ENCODE data around the gene MRPS30.

The MRPS30 gene

DNA sequence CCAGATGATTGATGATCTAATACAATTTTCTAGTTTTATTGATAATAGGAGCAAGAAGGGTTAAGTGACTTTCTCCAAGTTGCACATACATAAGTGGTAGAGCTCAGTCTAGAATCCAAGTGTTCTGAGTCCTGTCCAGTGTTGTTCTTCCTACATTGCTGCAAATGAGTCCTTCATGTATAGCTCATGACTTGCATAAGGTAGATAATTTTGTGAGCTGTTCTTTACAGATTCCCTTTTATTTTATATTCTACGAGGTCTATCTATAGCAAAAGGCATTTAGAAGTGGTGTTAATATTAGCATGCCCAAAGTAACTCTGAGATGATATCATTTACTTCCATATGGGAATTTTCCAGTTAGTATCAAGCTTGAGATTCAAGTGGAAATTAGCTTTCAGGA, 20.0 kb downstream of the MRPS30 start:
- TF ChIP-seq, protein P1, sequence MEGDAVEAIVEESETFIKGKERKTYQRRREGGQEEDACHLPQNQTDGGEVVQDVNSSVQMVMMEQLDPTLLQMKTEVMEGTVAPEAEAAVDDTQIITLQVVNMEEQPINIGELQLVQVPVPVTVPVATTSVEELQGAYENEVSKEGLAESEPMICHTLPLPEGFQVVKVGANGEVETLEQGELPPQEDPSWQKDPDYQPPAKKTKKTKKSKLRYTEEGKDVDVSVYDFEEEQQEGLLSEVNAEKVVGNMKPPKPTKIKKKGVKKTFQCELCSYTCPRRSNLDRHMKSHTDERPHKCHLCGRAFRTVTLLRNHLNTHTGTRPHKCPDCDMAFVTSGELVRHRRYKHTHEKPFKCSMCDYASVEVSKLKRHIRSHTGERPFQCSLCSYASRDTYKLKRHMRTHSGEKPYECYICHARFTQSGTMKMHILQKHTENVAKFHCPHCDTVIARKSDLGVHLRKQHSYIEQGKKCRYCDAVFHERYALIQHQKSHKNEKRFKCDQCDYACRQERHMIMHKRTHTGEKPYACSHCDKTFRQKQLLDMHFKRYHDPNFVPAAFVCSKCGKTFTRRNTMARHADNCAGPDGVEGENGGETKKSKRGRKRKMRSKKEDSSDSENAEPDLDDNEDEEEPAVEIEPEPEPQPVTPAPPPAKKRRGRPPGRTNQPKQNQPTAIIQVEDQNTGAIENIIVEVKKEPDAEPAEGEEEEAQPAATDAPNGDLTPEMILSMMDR (IDR thresholded peaks at IDR 0.05; ENCODE audit: extremely low read depth, missing control alignments): no peak
- no peak for DNase-seq (ENCODE audit: low spot score)

DNA sequence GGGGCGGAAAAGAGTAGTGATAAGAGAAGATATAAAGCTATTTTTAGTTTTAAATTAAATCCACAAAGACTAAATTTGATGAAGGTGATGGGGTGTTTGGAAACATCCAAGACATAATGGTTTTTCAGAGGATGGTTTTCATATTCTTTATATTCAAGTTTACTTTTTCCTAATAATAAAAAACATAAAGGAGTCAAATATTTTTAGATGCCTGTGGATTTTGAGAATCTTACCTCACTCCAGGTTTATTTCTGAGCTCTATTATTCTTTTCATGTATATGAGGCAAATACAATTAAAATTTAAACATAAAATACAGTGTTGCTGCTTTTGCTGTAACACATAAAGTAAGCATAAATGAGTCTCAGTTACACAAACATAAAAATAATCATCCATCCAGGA, 22.2 kb downstream of the MRPS30 start:
- no peak for DNase-seq (ENCODE audit: low spot score)
- TF ChIP-seq, protein P1 (IDR thresholded peaks at IDR 0.05; ENCODE audit: extremely low read depth, missing control alignments): no peak

- TF ChIP-seq, protein P1 (IDR thresholded peaks at IDR 0.05; ENCODE audit: extremely low read depth, missing control alignments): no peak
- no peak for DNase-seq (ENCODE audit: low spot score)
Measured at GRCh38 chr5:44833249-44833648, 24.5 kb downstream of the MRPS30 start.

DNA sequence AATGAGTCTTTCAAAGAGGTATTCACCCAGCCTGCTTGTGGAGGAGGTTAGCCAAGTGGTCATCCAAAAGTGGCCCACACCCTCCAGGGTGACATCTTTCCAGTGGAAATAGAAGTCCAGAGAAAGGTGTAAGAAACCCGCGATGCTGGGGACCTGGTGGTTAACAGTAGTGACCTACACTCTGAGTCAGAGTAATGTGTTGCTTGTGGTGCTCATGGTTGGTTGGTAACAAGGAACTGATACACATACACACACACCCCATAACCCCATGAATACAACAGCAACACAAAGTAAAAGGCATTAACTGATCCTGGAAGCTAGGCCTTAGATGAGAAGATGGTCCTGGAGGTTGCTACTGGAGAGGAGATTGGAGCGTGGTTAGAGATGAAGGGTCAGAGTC, 26.9 kb downstream of the MRPS30 start:
- TF ChIP-seq, protein P1 (IDR thresholded peaks at IDR 0.05; ENCODE audit: extremely low read depth, missing control alignments): no peak
- no peak for DNase-seq (ENCODE audit: low spot score)

DNA sequence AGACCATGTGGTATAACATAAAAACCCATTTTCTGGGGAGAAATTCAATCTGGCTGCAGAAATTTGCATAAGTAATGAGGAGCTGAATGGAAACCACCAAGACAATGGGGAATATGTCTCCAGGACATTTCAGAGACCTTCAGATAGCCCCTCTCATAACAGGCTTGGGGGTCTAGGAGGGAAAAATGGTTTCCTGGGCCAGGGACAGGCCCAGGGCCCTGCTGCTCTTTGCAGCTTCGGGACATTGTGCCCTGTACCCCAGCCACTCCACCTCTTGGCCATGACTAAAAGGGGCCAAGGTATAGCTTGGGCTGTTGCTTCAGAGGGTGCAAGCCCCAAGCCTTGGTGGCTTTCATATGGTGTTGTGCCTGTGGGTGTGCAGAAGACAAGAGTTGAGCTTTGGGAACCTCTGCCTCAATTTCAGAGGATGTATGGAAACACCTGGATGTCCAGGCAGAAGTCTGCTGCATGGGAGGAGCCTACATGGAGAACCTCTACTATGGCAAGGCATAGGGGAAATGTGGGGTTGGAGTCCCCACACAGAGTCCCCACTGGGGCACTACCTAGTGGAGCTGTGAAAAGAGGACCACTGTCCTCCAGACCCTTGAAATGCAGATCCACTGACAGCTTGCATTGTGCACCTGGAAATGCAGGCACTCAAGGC, 30.4 kb downstream of the MRPS30 start:
- TF ChIP-seq, protein P1 (IDR thresholded peaks at IDR 0.05; ENCODE audit: extremely low read depth, missing control alignments): no peak

DNA sequence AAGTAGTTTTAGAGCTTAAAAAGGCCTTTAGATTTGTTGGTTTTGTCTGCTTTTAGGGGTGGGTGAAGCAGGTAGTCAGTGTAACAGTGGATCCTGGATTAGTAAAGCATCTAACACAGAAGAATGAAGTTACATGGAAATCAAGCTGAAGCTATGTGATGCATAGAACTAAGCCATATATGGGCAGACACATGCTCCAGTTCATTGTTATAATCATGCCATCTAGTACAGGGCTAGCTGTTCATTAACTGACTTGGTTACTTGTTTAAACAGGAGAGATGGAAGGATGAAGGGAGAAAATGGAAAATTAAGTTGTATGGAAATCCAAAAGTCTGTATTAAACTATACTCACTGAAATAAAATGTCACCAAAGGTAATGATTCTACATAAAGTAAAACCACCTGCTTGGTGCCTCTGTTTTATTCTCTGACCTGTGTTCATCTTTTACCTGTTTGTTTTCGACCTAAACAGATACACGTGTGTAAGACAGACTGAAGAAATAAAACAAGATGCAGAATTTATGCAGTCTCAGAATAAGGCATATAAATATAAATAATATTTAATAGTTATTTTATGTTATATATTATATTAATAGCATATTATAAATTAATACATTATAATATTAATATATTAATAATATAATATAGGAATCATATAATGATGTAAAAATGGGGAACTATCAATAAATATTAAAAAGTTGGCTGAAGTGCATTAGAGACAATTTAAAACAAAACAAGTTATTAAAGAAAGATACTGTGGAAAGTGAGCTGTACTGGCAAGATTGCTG, 33.9 kb downstream of the MRPS30 start:
- DNase-seq (ENCODE audit: low spot score): no peak
- TF ChIP-seq, protein P1 (IDR thresholded peaks at IDR 0.05; ENCODE audit: extremely low read depth, missing control alignments): no peak

More for the DNA sequence above, 30.4 kb downstream of the MRPS30 start:
- no peak for DNase-seq (ENCODE audit: low spot score)

GRCh38 chr5:44844744-44845143, 36.0 kb downstream of the MRPS30 start:
- TF ChIP-seq, protein P1 (IDR thresholded peaks at IDR 0.05; ENCODE audit: extremely low read depth, missing control alignments): no peak

More at GRCh38 chr5:44844744-44845143, 36.0 kb downstream of the MRPS30 start:
- no peak for DNase-seq (ENCODE audit: low spot score)
